ENCODE measurements around the gene AP3B1.

GRCh38 chr5:78129597-78129996, 164.9 kb downstream of the AP3B1 start:
- TF ChIP-seq CTCF (IDR thresholded peaks at IDR 0.05) = no peak
- TF ChIP-seq KAT7 (CRISPR knock-in tag; IDR thresholded peaks at IDR 0.05; ENCODE audit: borderline replicate concordance) = no peak
- TF ChIP-seq CREM (CRISPR knock-in tag; IDR thresholded peaks at IDR 0.05) = no peak
- no peak for TF ChIP-seq ESRRA (CRISPR knock-in tag; IDR thresholded peaks at IDR 0.05; ENCODE audit: borderline replicate concordance)
- TF ChIP-seq E2F4 (CRISPR knock-in tag; IDR thresholded peaks at IDR 0.05; ENCODE audit: borderline replicate concordance, low read depth) = no peak
- TF ChIP-seq IRF1 (CRISPR knock-in tag; IDR thresholded peaks at IDR 0.05) = no peak
- no peak for TF ChIP-seq PRDM15 (CRISPR knock-in tag; IDR thresholded peaks at IDR 0.05)
- no peak for TF ChIP-seq STAT6 (CRISPR knock-in tag; conservative IDR thresholded peaks at IDR 0.05; ENCODE audit: low read depth)
- TF ChIP-seq MYBL2 (CRISPR knock-in tag; IDR thresholded peaks at IDR 0.05) = no peak
- TF ChIP-seq MAX (CRISPR knock-in tag; IDR thresholded peaks at IDR 0.05) = no peak
- TF ChIP-seq JUN (CRISPR knock-in tag; IDR thresholded peaks at IDR 0.05) = no peak
- TF ChIP-seq CREB1 (CRISPR knock-in tag; IDR thresholded peaks at IDR 0.05) = no peak
